HG03175 (cell line): ENCODE measurements around the gene C19orf33.
"Not testable (repeated sequence)": the region's sequence is repeated elsewhere in the genome, so short reads cannot be mapped to it uniquely, and the experiment has no call there.

ENCODE experiments used
- ATAC-seq: cut with Tn5 transposase; IDR thresholded peaks from one replicate; pipeline ENCODE4 v1.9.1; 2021; ENCODE audit warnings: mild to moderate bottlenecking, moderate library complexity; ENCODE audit not compliant: unreplicated experiment

C19orf33 gene

DNA sequence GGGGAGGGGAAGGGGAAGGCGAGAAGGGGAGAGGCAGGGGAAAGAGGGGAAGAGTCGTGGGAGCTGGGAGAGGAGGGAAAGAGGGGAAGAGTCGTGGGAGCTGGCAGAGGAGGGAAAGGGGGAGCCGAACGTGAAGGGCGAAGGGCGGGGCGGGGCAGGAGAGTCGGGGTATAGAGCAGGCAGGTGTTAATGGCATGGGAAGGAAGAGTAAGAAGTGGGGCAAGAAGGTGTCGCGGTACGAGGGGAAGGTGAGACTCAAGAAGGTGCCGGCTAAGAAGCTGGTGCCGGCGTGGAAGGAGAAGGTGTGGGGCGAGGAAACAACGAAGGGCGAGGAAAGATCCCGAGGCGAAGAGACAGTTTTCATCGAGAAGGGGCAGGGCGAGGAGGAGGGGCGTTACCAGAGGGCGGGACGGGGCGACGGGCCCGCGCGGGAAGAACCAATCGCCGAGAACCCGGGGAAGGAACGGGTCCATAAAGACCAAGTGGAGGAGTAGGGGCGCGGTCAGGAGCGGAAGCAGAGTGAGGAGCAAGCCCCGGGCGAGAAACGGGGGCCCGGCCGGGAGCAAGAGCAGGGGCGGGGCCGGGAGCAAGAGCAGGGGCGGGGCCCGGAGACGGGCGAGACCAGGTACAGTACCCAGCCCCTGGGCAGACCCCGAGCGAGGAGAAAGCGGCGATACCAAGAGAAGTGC is 32.0 kb downstream of the C19orf33 start:
- ATAC-seq: peak; percentile 68

DNA sequence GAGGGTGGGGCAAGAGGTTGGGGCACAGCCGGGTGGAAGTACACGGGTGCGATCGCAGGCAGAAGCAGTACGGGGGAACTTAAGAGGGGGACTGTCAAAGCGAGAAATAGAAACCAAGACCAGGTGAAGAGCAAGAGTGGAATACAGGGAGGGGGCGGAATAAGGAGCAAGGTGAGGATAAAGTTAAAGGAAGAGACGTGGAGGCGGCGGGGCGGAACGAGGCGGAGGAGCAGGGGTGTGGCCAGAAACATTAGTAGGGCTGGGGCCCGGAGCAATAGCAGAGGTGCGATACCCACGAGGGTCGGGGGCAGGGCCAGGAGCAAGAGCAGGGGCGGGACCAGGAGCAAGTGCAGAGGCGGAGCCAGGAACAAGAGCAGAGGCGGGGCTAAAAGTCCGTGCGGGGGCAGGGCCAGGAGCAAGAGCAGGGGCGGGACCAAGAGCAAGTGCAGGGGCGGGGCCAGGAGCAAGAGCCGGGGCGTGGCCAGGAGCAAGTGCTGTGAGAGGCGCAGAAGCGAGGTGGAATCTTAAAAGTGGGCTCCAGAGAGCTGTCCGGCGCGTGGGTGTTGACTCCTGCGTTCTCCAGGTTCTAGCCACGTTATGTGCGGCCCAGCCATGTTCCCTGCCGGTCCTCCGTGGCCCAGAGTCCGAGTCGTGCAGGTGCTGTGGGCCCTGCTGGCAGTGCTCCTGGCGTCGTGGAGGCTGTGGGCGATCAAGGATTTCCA is 32.7 kb downstream of the C19orf33 start:
- ATAC-seq: peak; percentile 53

DNA sequence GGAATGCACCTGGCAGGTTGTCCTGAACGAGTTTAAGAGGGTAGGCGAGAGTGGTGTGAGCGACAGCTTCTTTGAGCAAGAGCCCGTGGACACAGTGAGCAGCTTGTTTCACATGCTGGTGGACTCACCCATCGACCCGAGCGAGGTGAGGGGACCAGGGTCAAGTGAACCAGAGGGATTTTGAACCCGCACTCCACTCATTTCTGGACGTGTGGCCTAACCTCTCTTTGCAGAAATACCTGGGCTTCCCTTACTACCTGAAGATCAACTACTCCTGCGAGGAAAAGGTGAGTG is 33.3 kb downstream of the C19orf33 start:
- ATAC-seq: no peak

DNA sequence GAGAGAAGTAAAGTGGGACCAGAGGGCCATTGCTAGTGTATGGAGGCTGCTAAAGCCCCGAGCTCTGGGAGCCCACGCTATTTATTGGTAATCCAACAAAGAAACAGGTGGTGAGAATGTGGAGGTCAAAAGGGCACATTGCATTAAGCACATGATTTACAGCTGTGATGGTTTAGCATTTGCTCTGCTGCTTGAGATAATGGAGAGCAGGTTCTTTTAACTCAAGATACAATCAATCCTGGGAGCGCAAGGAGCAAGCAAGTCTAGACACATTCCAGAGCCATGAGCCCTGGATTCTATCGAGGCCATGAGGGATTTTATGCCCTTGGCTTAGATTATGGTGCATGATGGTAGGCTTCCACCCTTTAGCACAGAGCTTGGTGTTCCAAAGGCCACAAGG is 35.0 kb downstream of the C19orf33 start:
- ATAC-seq: not testable (repeated sequence)

DNA sequence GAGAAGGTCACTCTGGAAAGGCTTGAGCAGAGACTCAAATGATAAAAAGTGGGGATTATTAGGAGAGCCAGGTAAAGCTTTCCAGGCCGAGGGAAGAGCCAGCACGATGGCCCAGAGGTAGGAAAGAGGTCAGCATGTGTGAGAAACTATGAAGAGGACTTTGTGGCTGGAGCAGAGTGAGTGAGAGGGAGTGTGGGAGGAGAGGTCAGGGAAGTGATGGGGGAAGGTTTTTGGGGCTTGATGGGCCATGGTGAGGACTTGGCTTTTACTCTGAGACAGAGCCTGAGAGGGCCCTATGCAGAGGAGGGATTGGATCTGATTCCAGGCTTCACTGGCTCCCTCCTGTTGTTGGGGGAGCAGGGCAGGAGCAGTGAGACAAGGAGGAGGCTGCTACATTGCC is 36.9 kb downstream of the C19orf33 start:
- ATAC-seq: no peak

DNA sequence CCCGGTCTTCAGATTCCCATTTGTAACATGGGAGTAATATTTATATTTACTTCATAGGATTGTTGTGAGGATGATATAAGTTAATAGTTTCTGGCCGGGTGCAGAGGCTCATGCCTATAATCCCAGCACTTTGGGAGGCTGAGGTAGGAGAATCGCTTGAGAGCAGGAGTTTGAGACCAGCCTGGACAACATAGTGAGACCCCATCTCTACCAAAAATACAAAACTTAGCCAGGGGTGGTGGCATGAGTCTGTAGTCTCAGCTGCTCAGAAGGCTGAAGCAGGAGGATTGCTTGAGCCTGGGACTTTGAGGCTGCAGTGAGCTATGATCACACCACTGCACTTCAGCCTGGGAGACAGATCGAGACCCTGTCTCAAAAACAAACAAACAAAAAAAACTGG is 42.8 kb downstream of the C19orf33 start:
- ATAC-seq: no peak

DNA sequence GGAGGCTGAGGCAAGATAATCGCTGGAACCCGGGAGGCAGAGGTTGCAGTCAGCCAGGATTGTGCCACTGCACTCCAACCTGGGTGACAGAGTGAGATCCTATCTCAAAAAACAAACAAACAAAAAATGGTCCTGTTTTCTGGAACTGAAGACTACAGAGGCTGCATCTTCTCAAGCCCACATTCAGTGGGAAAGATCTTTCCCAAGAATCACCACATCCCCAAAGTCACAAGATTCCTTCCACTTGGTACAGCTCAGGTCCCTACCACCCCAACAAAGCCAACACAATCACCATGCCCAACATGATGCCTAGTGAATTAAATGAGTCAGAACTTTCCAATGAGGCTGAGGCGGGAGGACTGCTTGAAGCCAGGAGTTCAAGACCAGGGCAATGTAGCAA is 46.8 kb downstream of the C19orf33 start:
- no peak for ATAC-seq

DNA sequence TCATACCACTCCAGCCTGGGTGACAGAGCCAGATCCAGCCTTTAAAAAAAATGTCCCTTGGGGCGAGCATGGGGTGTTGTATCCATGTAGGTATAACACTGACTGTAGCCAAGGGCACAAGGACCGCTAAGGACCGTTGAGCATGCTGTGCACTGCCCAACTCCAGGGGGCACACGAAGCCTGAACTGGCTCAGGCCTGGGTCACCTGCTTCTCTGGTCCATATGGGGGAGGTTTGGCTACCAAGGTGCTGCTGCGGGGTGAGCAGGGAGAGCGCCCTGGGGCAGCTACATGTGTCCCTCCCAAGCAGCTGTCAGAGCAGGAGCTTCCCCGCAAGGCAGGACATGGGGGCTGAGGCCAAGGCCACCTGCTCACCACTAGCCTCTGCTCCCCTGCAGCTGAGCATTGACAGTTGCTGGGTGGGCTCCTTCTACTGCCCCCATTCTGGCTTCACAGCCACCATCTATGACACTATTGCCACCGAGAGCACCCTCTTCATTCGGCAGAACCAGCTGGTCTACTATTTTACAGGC is 47.9 kb downstream of the C19orf33 start:
- ATAC-seq: no peak

DNA sequence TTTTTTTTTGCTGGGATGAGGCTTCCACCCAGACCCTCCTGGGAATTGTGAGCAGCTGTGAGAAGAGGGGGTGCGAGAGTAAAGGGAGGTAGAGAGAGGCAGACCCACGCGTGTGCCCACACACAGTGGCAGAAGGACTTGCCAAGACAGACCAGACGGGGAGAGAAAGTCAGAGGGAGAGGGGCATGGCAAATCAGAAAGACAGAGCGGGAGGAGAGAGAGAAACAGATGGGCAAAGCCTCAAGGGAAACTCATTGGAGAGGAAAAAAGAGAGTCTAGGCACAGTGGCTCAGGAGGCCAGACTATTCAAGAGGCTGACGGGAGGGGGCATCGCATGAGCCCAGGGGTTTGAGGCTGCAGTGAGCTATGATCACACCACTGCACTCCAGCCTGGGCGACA is 48.6 kb downstream of the C19orf33 start:
- no peak for ATAC-seq
